ENCODE results near the gene MSTN.

MSTN gene

GRCh38 chr2:190088917-190089316 is 26.4 kb upstream of the MSTN start:
- H3K4me3 ChIP-seq (ENCODE audit: severe bottlenecking): no peak overlapping the region
- TF ChIP-seq CTCF (IDR thresholded peaks at IDR 0.05; ENCODE audit: poor library complexity, severe bottlenecking): peak; percentile 86
- H3K27me3 ChIP-seq (ENCODE audit: insufficient read depth, poor library complexity, severe bottlenecking): no peaks in the 10 kb centered on the region
- H3K4me1 ChIP-seq (ENCODE audit: insufficient read depth, poor library complexity, severe bottlenecking): no peaks in the 10 kb centered on the region
- ATAC-seq (ENCODE audit: low read depth) (peak; percentile 42; the same call in 1 of the 3 replicates), DNase-seq (ENCODE audit: low spot score) (no peak)
- H3K9me3 ChIP-seq (ENCODE audit: severe bottlenecking): no peaks in the 10 kb centered on the region
- H3K27ac ChIP-seq (ENCODE audit: poor library complexity, severe bottlenecking): no peak overlapping the region
- H3K36me3 ChIP-seq (ENCODE audit: low read depth): no peaks in the 10 kb centered on the region

- DNase-seq (ENCODE audit: low spot score) (no peak), ATAC-seq (ENCODE audit: low read depth) (no peak)
- no peaks in the 10 kb centered on the region for H3K9me3 ChIP-seq (ENCODE audit: severe bottlenecking)
- no peak overlapping the region for H3K4me3 ChIP-seq (ENCODE audit: severe bottlenecking)
- no peak overlapping the region for H3K27ac ChIP-seq (ENCODE audit: poor library complexity, severe bottlenecking)
- no peaks in the 10 kb centered on the region for H3K27me3 ChIP-seq (ENCODE audit: insufficient read depth, poor library complexity, severe bottlenecking)
- H3K4me1 ChIP-seq (ENCODE audit: insufficient read depth, poor library complexity, severe bottlenecking): no peaks in the 10 kb centered on the region
- H3K36me3 ChIP-seq (ENCODE audit: low read depth): no peaks in the 10 kb centered on the region
- TF ChIP-seq CTCF (IDR thresholded peaks at IDR 0.05; ENCODE audit: poor library complexity, severe bottlenecking): no peak
Measured at GRCh38 chr2:190084704-190085103, 22.2 kb upstream of the MSTN start.

GRCh38 chr2:190082118-190082517 is 19.6 kb upstream of the MSTN start:
- Histone ChIP-seq H3K36me3 (ENCODE audit: low read depth) (no peaks in the 10 kb centered on the region), H3K27ac (ENCODE audit: poor library complexity, severe bottlenecking) (no peak overlapping the region), H3K27me3 (ENCODE audit: insufficient read depth, poor library complexity, severe bottlenecking) (no peaks in the 10 kb centered on the region), H3K9me3 (ENCODE audit: severe bottlenecking) (no peaks in the 10 kb centered on the region), H3K4me3 (ENCODE audit: severe bottlenecking) (no peak overlapping the region), H3K4me1 (ENCODE audit: insufficient read depth, poor library complexity, severe bottlenecking) (no peaks in the 10 kb centered on the region)
- no peak for DNase-seq (ENCODE audit: low spot score)
- TF ChIP-seq CTCF (IDR thresholded peaks at IDR 0.05; ENCODE audit: poor library complexity, severe bottlenecking): no peak
- no peak for ATAC-seq (ENCODE audit: low read depth)

GRCh38 chr2:190080527-190081049 is 18.1 kb upstream of the MSTN start:
- Histone ChIP-seq H3K27me3 (ENCODE audit: insufficient read depth, poor library complexity, severe bottlenecking) (no peaks in the 10 kb centered on the region), H3K4me3 (ENCODE audit: severe bottlenecking) (no peak overlapping the region), H3K36me3 (ENCODE audit: low read depth) (no peaks in the 10 kb centered on the region), H3K27ac (ENCODE audit: poor library complexity, severe bottlenecking) (no peak overlapping the region), H3K9me3 (ENCODE audit: severe bottlenecking) (no peaks in the 10 kb centered on the region), H3K4me1 (ENCODE audit: insufficient read depth, poor library complexity, severe bottlenecking) (no peaks in the 10 kb centered on the region)
- DNase-seq (ENCODE audit: low spot score): no peak
- no peak for ATAC-seq (ENCODE audit: low read depth)
- TF ChIP-seq CTCF (IDR thresholded peaks at IDR 0.05; ENCODE audit: poor library complexity, severe bottlenecking): no peak

- no peak for TF ChIP-seq CTCF (IDR thresholded peaks at IDR 0.05; ENCODE audit: poor library complexity, severe bottlenecking)
- Histone ChIP-seq H3K27ac (ENCODE audit: poor library complexity, severe bottlenecking) (no peak overlapping the region), H3K9me3 (ENCODE audit: severe bottlenecking) (no peaks in the 10 kb centered on the region), H3K36me3 (ENCODE audit: low read depth) (no peaks in the 10 kb centered on the region), H3K27me3 (ENCODE audit: insufficient read depth, poor library complexity, severe bottlenecking) (no peaks in the 10 kb centered on the region), H3K4me3 (ENCODE audit: severe bottlenecking) (no peak overlapping the region), H3K4me1 (ENCODE audit: insufficient read depth, poor library complexity, severe bottlenecking) (no peaks in the 10 kb centered on the region)
- DNase-seq (ENCODE audit: low spot score) (no peak), ATAC-seq (ENCODE audit: low read depth) (no peak)
Measured at GRCh38 chr2:190079160-190079559, 16.6 kb upstream of the MSTN start.
